CD14-positive monocyte (primary cell): ENCODE measurements around the gene TAPT1. TPM values are rescaled to one million over a fixed set of nuclear protein-coding genes. Genes with fewer than 3 reads are reported as not detected.

Experiments
- DNase-seq, 3 donors: peaks; one replicate each; pipeline ENCODE4 v3.0.0-alpha.2; 2011 to 2022
- H2AFZ ChIP-seq: 2 replicates; pipeline ENCODE4 v1.6.0; 2012; ENCODE audit warnings: mild to moderate bottlenecking, low read depth, low read length, inconsistent platforms; ENCODE audit not compliant: insufficient read depth, poor library complexity, severe bottlenecking
- H3K27ac ChIP-seq, 2 donors: 1 replicate in 1 of 2; 2 replicates in 1 of 2; pipeline ENCODE4 v1.5.1; 2012 to 2013; ENCODE audit warnings: low read length in 2 of 2, control low read depth in 1 of 2, inconsistent platforms in 1 of 2, low read depth in 1 of 2, mild to moderate bottlenecking in 1 of 2
- H3K27me3 ChIP-seq, 2 donors: one replicate each; pipeline versions ENCODE4 v1.6.0 to v1.6.1; 2011 to 2013; ENCODE audit warnings: low read length in 2 of 2; ENCODE audit not compliant: control insufficient read depth in 2 of 2, insufficient read depth in 2 of 2
- H3K36me3 ChIP-seq, 2 donors: replicated peaks in 1 of 2; 1 replicate in 1 of 2; 2 replicates in 1 of 2; pipeline versions ENCODE4 v1.5.1 to v1.6.1; 2012 to 2013; ENCODE audit warnings: low read length in 2 of 2, control low read depth in 1 of 2, inconsistent platforms in 1 of 2, mild to moderate bottlenecking in 1 of 2; ENCODE audit not compliant: insufficient read depth in 2 of 2, control insufficient read depth in 1 of 2
- H3K4me1 ChIP-seq, 2 donors: 1 replicate in 1 of 2; 2 replicates in 1 of 2; pipeline versions ENCODE4 v1.5.1 to v1.6.1; 2012 to 2013; ENCODE audit warnings: low read length in 2 of 2, control low read depth in 1 of 2, inconsistent platforms in 1 of 2, mild to moderate bottlenecking in 1 of 2, moderate library complexity in 1 of 2; ENCODE audit not compliant: insufficient read depth in 2 of 2, control insufficient read depth in 1 of 2
- H3K4me2 ChIP-seq: replicated peaks from 2 replicates; pipeline ENCODE3; 2012; ENCODE audit warnings: low read length, moderate library complexity, mild to moderate bottlenecking; ENCODE audit not compliant: poor library complexity, severe bottlenecking; ENCODE audit errors: extremely low read depth
- H3K4me3 ChIP-seq, 3 experiments: fragments of 200-600 bp in 1 of 3; sonication (generic) in 1 of 3; replicated peaks in 1 of 3; 1 replicate in 2 of 3; 2 replicates in 1 of 3; pipeline ENCODE4 v1.5.1; 2011 to 2013; ENCODE audit warnings: low read length in 3 of 3, mild to moderate bottlenecking in 3 of 3, control low read depth in 2 of 3, low read depth in 2 of 3, inconsistent platforms in 1 of 3, moderate library complexity in 1 of 3
- H3K79me2 ChIP-seq: 2 replicates; pipeline ENCODE4 v1.6.0; 2012; ENCODE audit warnings: mild to moderate bottlenecking, control low read depth, inconsistent platforms, low read length, moderate library complexity; ENCODE audit not compliant: insufficient read depth
- H3K9ac ChIP-seq: 2 replicates; pipeline ENCODE4 v1.6.0; 2017; ENCODE audit warnings: low read length, mild to moderate bottlenecking; ENCODE audit not compliant: insufficient read depth, poor library complexity, severe bottlenecking
- H3K9me3 ChIP-seq, 2 donors: replicated peaks in 1 of 2; 1 replicate in 1 of 2; 2 replicates in 1 of 2; pipeline versions ENCODE4 v1.5.1 to v1.6.1; 2012 to 2013; ENCODE audit warnings: low read length in 2 of 2, control low read depth in 1 of 2; ENCODE audit not compliant: control insufficient read depth in 1 of 2, insufficient read depth in 1 of 2
- H4K20me1 ChIP-seq: 2 replicates; pipeline ENCODE4 v1.6.0; 2012; ENCODE audit warnings: mild to moderate bottlenecking, low read length, control low read depth, moderate library complexity; ENCODE audit not compliant: insufficient read depth
- H3K27ac Mint-ChIP-seq, 7 donors: one replicate each; pipeline ENCODE4 v1.8.0; 2020; ENCODE audit warnings: mild to moderate bottlenecking in 7 of 7, mixed read lengths in 7 of 7, moderate library complexity in 6 of 7, inconsistent platforms in 2 of 7
- H3K27me3 Mint-ChIP-seq, 3 donors: one replicate each; pipeline ENCODE4 v1.8.0; 2021 to 2022; ENCODE audit warnings: low read depth in 3 of 3, mild to moderate bottlenecking in 3 of 3, mixed read lengths in 3 of 3, moderate library complexity in 3 of 3, inconsistent platforms in 1 of 3
- H3K36me3 Mint-ChIP-seq, 2 donors: one replicate each; pipeline ENCODE4 v1.8.0; 2020; ENCODE audit warnings: mixed read lengths in 2 of 2, inconsistent platforms in 1 of 2, mild to moderate bottlenecking in 1 of 2
- H3K4me1 Mint-ChIP-seq: one replicate; pipeline ENCODE4 v1.8.0; 2020; ENCODE audit warnings: mild to moderate bottlenecking, mixed read lengths
- H3K4me3 Mint-ChIP-seq, 2 donors: one replicate each; pipeline ENCODE4 v1.8.0; 2020; ENCODE audit warnings: mild to moderate bottlenecking in 2 of 2, mixed read lengths in 2 of 2, moderate library complexity in 1 of 2
- H3K9me3 Mint-ChIP-seq, 7 donors: one replicate each; pipeline ENCODE4 v1.8.0; 2020 to 2022; ENCODE audit warnings: mixed read lengths in 7 of 7, mild to moderate bottlenecking in 6 of 7, moderate library complexity in 6 of 7, inconsistent platforms in 2 of 7
- WGBS: methylation state at CpG from one replicate; pipeline ENCODE4 v1.1.5; 2013; ENCODE audit warnings: missing lambda C conversion rate; ENCODE audit not compliant: insufficient coverage; 5-methylcytosine and 5-hydroxymethylcytosine counted together
- intact Hi-C, 2 donors: fragments of 100-400 bp; cut with micrococcal nuclease; formaldehyde crosslinking; loops; one replicate each; pipeline versions ENCODE4 v1.15.0 to v1.15.1; 2023
- polyA plus RNA-seq, 3 donors: library from polyadenylated mRNA; depleted of rRNA in 1 of 3; unstranded in 2 of 3; stranded (reverse) in 1 of 3; fragments of 300-500 nt in 2 of 3; fragments of >200 nt in 1 of 3; fragmentation: Illumina TruSeq in 2 of 3; gene quantifications; 1 replicate in 2 of 3; 2 replicates in 1 of 3; pipeline ENCODE4 v1.2.3, GENCODE V29; 2012 to 2021
- TF ChIP-seq, protein P1 (sequence below): fragments of 200-600 bp; IDR thresholded peaks from one replicate; pipeline ENCODE4 v1.8.0; 2022; ENCODE audit warnings: antibody characterized with exemption, mild to moderate bottlenecking

The TAPT1 gene
- polyA plus RNA-seq, 3 donors = 15.2 to 18.4 (median 16.0) TPM

DNA sequence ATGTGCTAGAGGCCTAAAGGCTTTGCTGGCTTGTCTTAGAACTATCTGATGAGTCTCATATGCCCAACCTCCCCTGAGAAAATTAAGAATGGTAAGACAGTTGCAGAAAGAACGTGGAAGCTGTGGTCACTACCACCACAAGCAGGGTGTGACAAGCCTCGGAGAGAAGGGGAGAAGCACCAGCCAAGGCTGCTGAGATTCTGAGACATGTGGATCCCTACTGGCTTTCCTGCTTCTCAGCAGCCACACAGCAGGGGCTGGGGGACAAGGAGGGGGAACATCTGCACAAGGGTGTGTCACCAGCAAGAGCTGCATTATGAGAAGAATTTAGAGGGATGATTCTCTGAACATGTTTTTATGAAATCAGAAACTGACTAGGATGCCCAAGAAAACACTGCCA, 19.4 kb downstream of the TAPT1 start:
- intact Hi-C loops = loop anchor here in 1 of 2 donors (10.0 kb wide), 1 partner anchor 48 kb away; no protein-coding TSS in a partner anchor
- no peak for DNase-seq
- Mint-ChIP-seq H3K9me3 (no peaks in the 10 kb centered on the region), H3K4me3 (no peak overlapping the region), H3K36me3 (peaks cover 34 to 37% of the 10 kb centered on the region in 2 donors), H3K4me1 (peaks cover 48% of the 10 kb centered on the region), H3K27me3 (peaks cover 0 to 2% (median 0%) of the 10 kb centered on the region in 3 donors), H3K27ac (peak overlapping the region in 4 of 7 donors; percentile 3 to 83 (median 24))
- Histone ChIP-seq H3K4me2 (no peak overlapping the region), H3K4me1 (peaks cover 17 to 38% of the 10 kb centered on the region in 2 donors), H2AFZ (no peak overlapping the region), H3K79me2 (peaks cover 95% of the 10 kb centered on the region), H3K4me3 (no peak overlapping the region), H3K36me3 (peaks cover 6 to 55% of the 10 kb centered on the region in 2 donors), H3K27ac (peak overlapping the region; percentile 2 to 6), H3K9me3 (no peaks in the 10 kb centered on the region), H3K9ac (no peak overlapping the region), H4K20me1 (peaks cover 53% of the 10 kb centered on the region), H3K27me3 (no peaks in the 10 kb centered on the region)
- 0% methylated on average over 1 of the region's 2 CpGs for WGBS
- TF ChIP-seq, protein P1, sequence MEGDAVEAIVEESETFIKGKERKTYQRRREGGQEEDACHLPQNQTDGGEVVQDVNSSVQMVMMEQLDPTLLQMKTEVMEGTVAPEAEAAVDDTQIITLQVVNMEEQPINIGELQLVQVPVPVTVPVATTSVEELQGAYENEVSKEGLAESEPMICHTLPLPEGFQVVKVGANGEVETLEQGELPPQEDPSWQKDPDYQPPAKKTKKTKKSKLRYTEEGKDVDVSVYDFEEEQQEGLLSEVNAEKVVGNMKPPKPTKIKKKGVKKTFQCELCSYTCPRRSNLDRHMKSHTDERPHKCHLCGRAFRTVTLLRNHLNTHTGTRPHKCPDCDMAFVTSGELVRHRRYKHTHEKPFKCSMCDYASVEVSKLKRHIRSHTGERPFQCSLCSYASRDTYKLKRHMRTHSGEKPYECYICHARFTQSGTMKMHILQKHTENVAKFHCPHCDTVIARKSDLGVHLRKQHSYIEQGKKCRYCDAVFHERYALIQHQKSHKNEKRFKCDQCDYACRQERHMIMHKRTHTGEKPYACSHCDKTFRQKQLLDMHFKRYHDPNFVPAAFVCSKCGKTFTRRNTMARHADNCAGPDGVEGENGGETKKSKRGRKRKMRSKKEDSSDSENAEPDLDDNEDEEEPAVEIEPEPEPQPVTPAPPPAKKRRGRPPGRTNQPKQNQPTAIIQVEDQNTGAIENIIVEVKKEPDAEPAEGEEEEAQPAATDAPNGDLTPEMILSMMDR = no peak

DNA sequence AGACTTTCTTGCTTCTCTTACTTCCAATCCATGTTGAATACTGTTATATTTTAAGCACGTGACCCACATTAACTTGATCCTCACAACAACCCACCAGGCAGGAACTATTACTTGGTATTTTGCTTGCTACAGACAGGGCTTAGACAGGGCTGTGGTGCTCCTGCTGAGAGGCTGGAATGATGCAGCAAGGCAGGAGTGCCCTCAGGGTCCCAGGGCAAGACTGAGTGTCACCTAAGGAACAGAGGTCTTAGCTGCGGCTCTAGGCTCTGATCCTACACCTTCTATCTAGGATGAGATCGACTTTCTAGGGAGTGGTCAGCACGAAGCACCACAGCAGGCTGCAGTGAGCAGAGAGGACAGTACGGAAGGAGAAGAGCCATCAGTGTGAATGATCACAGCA, 20.0 kb downstream of the TAPT1 start:
- H3K4me1 Mint-ChIP-seq = peaks cover 46% of the 10 kb centered on the region
- peaks cover 95% of the 10 kb centered on the region for H3K79me2 ChIP-seq

More for the DNA sequence above, 20.0 kb downstream of the TAPT1 start:
- no peaks in the 10 kb centered on the region for H3K9me3 ChIP-seq
- TF ChIP-seq, protein P1 = no peak
- peak overlapping the region in 1 of 2 donors; percentile 2 for H3K27ac ChIP-seq
- peaks cover 54% of the 10 kb centered on the region for H4K20me1 ChIP-seq
- H3K9ac ChIP-seq = no peak overlapping the region
- no peak overlapping the region for H3K4me2 ChIP-seq
- H3K36me3 Mint-ChIP-seq = peaks cover 37 to 41% of the 10 kb centered on the region in 2 donors
- DNase-seq = no peak
- H3K4me1 ChIP-seq = peaks cover 16 to 36% of the 10 kb centered on the region in 2 donors
- H3K27me3 ChIP-seq = no peaks in the 10 kb centered on the region
- intact Hi-C loops = loop anchor here in 1 of 2 donors (10.0 kb wide), 1 partner anchor 48 kb away; no protein-coding TSS in a partner anchor
- H3K4me3 Mint-ChIP-seq = no peak overlapping the region
- H3K9me3 Mint-ChIP-seq = no peaks in the 10 kb centered on the region
- peaks cover 8 to 58% of the 10 kb centered on the region in 2 donors for H3K36me3 ChIP-seq
- H3K27ac Mint-ChIP-seq = peak overlapping the region in 4 of 7 donors; percentile 38 to 47 (median 40)
- no peak overlapping the region for H2AFZ ChIP-seq
- peaks cover 0 to 2% (median 0%) of the 10 kb centered on the region in 3 donors for H3K27me3 Mint-ChIP-seq
- no peak overlapping the region for H3K4me3 ChIP-seq
- 84% methylated on average over 3 of the region's 5 CpGs for WGBS
